ENCODE data around the gene DST. TPM values are rescaled to one million over a fixed set of nuclear protein-coding genes. Genes with fewer than 3 reads are reported as not detected.

Gene DST
- total and polyA plus RNA-seq, 2 donors (not counting 1 experiment from before 2014, with no cell fraction given): 78.6 to 670 TPM

DNA sequence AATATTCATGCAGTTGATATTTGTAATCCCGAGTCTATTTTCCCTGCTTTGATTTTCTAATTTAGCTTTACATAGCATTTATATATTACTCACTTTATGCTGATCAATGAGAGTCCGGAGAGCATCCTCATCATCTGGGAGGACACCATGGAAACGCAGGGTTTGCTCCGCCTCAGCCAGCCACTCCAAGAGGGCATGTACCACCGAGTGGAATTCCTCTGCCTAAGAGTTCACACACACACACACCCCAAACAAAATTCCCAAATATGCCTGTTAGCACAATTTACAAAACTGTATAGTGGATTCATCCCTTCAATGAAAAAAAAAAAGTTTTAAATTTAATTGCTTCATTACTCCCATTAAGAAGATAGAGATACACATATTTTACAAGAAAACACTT is 160.7 kb downstream of the DST start:
- no peak overlapping the region for H3K4me3 ChIP-seq (replicated peaks in 1 of 4; ENCODE audit: control extremely low read depth in 1 of 4, insufficient read depth in 1 of 4, low read depth in 3 of 4, low read length in 4 of 4)
- H3K9me3 ChIP-seq (ENCODE audit: control insufficient read depth, insufficient read depth, low read depth, low read length): no peaks in the 10 kb centered on the region
- H3K27ac ChIP-seq (ENCODE audit: insufficient read depth, low read length): no peak overlapping the region
- no peak overlapping the region for H2AFZ ChIP-seq (ENCODE audit: low read length)
- no peaks in the 10 kb centered on the region for H3K27me3 ChIP-seq (ENCODE audit: control insufficient read depth, insufficient read depth, low read length)
- H3K9ac ChIP-seq (ENCODE audit: insufficient read depth, low read length): no peak overlapping the region
- TF ChIP-seq, protein P1, sequence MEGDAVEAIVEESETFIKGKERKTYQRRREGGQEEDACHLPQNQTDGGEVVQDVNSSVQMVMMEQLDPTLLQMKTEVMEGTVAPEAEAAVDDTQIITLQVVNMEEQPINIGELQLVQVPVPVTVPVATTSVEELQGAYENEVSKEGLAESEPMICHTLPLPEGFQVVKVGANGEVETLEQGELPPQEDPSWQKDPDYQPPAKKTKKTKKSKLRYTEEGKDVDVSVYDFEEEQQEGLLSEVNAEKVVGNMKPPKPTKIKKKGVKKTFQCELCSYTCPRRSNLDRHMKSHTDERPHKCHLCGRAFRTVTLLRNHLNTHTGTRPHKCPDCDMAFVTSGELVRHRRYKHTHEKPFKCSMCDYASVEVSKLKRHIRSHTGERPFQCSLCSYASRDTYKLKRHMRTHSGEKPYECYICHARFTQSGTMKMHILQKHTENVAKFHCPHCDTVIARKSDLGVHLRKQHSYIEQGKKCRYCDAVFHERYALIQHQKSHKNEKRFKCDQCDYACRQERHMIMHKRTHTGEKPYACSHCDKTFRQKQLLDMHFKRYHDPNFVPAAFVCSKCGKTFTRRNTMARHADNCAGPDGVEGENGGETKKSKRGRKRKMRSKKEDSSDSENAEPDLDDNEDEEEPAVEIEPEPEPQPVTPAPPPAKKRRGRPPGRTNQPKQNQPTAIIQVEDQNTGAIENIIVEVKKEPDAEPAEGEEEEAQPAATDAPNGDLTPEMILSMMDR (conservative IDR thresholded peaks at IDR 0.05 in 1 of 2, IDR thresholded peaks at IDR 0.05 in 1 of 2; ENCODE audit: low read depth in 1 of 2, low read length in 2 of 2): no peak
- no peak for TF ChIP-seq EZH2 (IDR thresholded peaks at IDR 0.05; ENCODE audit: low read length, missing control alignments)
- peaks cover 1% of the 10 kb centered on the region for H3K79me2 ChIP-seq (ENCODE audit: control insufficient read depth, insufficient read depth, low read length)
- H3K36me3 ChIP-seq (ENCODE audit: control insufficient read depth, insufficient read depth, low read length): peaks cover 23% of the 10 kb centered on the region
- peaks cover 12% of the 10 kb centered on the region for H3K4me1 ChIP-seq (ENCODE audit: control insufficient read depth, extremely low read depth, insufficient read depth, low read length)
- H4K20me1 ChIP-seq (ENCODE audit: control insufficient read depth, extremely low read depth, insufficient read depth, low read length): no peaks in the 10 kb centered on the region
- no peak overlapping the region for H3K4me2 ChIP-seq (ENCODE audit: extremely low read depth, insufficient read depth, low read length)
- DNase-seq (ENCODE audit: low read depth in 2 of 2): no peak

DNA sequence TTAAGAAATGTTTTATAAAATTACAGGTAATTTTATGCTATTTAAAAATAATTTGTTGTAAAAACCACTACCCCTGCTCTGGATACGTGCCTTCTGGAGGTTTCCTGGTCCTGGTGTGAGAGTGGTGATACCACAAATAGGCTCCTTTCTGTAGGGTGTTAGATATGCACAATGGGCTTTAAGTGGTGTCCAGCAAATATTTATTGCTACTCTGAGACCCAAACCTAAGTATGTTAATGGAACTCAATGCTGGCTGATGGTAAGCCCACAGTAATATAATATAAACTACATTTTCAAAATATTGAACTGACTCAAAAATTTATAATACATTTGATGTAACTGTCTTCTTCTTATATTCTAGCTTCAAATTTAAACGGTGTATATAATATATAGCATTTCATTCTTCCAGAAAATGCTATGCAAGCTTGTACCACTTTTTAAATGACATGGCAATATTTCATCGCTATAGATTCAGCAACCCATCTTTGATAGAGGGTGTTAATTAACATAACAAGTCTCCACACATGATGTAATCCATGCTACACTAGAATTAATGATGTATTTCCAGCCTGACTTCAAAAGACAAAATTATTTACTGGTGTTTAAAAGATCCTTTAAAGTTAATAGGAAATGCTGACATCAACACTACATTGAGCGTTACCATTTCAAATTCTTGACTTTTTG is 161.9 kb downstream of the DST start:
- Histone ChIP-seq H4K20me1 (ENCODE audit: control insufficient read depth, extremely low read depth, insufficient read depth, low read length) (no peaks in the 10 kb centered on the region), H3K4me1 (ENCODE audit: control insufficient read depth, extremely low read depth, insufficient read depth, low read length) (peaks cover 12% of the 10 kb centered on the region), H3K27ac (ENCODE audit: insufficient read depth, low read length) (no peak overlapping the region), H3K36me3 (ENCODE audit: control insufficient read depth, insufficient read depth, low read length) (peaks cover 20% of the 10 kb centered on the region), H3K27me3 (ENCODE audit: control insufficient read depth, insufficient read depth, low read length) (no peaks in the 10 kb centered on the region), H3K9ac (ENCODE audit: insufficient read depth, low read length) (no peak overlapping the region), H3K79me2 (ENCODE audit: control insufficient read depth, insufficient read depth, low read length) (peaks cover 1% of the 10 kb centered on the region), H3K4me2 (ENCODE audit: extremely low read depth, insufficient read depth, low read length) (no peak overlapping the region), H2AFZ (ENCODE audit: low read length) (no peak overlapping the region), H3K4me3 (replicated peaks in 1 of 4; ENCODE audit: control extremely low read depth in 1 of 4, insufficient read depth in 1 of 4, low read depth in 3 of 4, low read length in 4 of 4) (no peak overlapping the region), H3K9me3 (ENCODE audit: control insufficient read depth, insufficient read depth, low read depth, low read length) (no peaks in the 10 kb centered on the region)
- DNase-seq (ENCODE audit: low read depth in 2 of 2): no peak
- TF ChIP-seq EZH2 (IDR thresholded peaks at IDR 0.05; ENCODE audit: low read length, missing control alignments): no peak
- TF ChIP-seq, protein P1 (conservative IDR thresholded peaks at IDR 0.05 in 1 of 2, IDR thresholded peaks at IDR 0.05 in 1 of 2; ENCODE audit: low read depth in 1 of 2, low read length in 2 of 2): no peak

DNA sequence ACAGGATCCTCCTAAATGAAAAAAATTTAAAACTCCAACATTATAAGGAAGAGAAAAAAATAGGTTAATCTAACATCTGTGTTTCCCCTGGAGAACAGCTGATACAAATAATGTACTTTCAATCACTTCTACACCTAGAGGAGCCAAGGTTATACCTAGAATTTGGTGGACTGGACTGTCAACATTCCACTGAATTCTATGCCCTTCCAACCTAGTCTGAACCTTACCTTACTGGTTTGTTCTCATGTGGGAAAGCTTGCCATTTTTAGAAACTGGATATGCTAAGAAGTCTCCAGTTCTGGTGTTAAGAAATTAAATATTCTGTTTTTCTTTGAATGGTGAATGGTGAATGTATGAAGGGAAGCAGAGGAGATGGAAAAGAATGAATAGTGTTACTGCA is 162.4 kb downstream of the DST start:
- Histone ChIP-seq H4K20me1 (ENCODE audit: control insufficient read depth, extremely low read depth, insufficient read depth, low read length) (no peaks in the 10 kb centered on the region), H3K4me3 (replicated peaks in 1 of 4; ENCODE audit: control extremely low read depth in 1 of 4, insufficient read depth in 1 of 4, low read depth in 3 of 4, low read length in 4 of 4) (no peak overlapping the region), H2AFZ (ENCODE audit: low read length) (no peak overlapping the region), H3K9ac (ENCODE audit: insufficient read depth, low read length) (no peak overlapping the region), H3K4me2 (ENCODE audit: extremely low read depth, insufficient read depth, low read length) (no peak overlapping the region), H3K36me3 (ENCODE audit: control insufficient read depth, insufficient read depth, low read length) (peaks cover 25% of the 10 kb centered on the region), H3K4me1 (ENCODE audit: control insufficient read depth, extremely low read depth, insufficient read depth, low read length) (peaks cover 10% of the 10 kb centered on the region), H3K79me2 (ENCODE audit: control insufficient read depth, insufficient read depth, low read length) (peaks cover 1% of the 10 kb centered on the region), H3K27ac (ENCODE audit: insufficient read depth, low read length) (no peak overlapping the region), H3K27me3 (ENCODE audit: control insufficient read depth, insufficient read depth, low read length) (no peaks in the 10 kb centered on the region), H3K9me3 (ENCODE audit: control insufficient read depth, insufficient read depth, low read depth, low read length) (no peaks in the 10 kb centered on the region)
- TF ChIP-seq, protein P1 (conservative IDR thresholded peaks at IDR 0.05 in 1 of 2, IDR thresholded peaks at IDR 0.05 in 1 of 2; ENCODE audit: low read depth in 1 of 2, low read length in 2 of 2): no peak
- TF ChIP-seq EZH2 (IDR thresholded peaks at IDR 0.05; ENCODE audit: low read length, missing control alignments): no peak
- no peak for DNase-seq (ENCODE audit: low read depth in 2 of 2)
